Measurements from ENCODE around the gene SCFD1. TPM values are rescaled to one million over a fixed set of nuclear protein-coding genes. Genes with fewer than 3 reads are reported as not detected.
"Not testable (repeated sequence)": the region's sequence is repeated elsewhere in the genome, so short reads cannot be mapped to it uniquely, and the experiment has no call there.

SCFD1 gene
- total RNA-seq, 1 donor from 2014 or later = 111 TPM

GRCh38 chr14:30629432-30629831, 7.3 kb downstream of the SCFD1 start:
- not testable (repeated sequence) for H3K4me3 ChIP-seq (ENCODE audit: low read length in 3 of 3); H3K27me3 ChIP-seq (ENCODE audit: control insufficient read depth in 3 of 3, insufficient read depth in 3 of 3, low read length in 3 of 3); H3K9ac ChIP-seq (ENCODE audit: low read depth in 1 of 3, low read length in 3 of 3); H3K27ac ChIP-seq (ENCODE audit: low read depth, low read length); H3K4me1 ChIP-seq (ENCODE audit: control insufficient read depth in 3 of 3, insufficient read depth in 3 of 3, low read length in 3 of 3); H3K9me3 ChIP-seq (ENCODE audit: control insufficient read depth in 3 of 3, low read length in 3 of 3)
- peaks cover 1 to 12% (median 10%) of the 10 kb centered on the region in 3 donors for H3K36me3 ChIP-seq (ENCODE audit: control insufficient read depth in 3 of 3, insufficient read depth in 3 of 3, low read length in 3 of 3)

- Histone ChIP-seq H3K9ac (ENCODE audit: low read depth in 1 of 3, low read length in 3 of 3) (no peak overlapping the region), H3K36me3 (ENCODE audit: control insufficient read depth in 3 of 3, insufficient read depth in 3 of 3, low read length in 3 of 3) (peaks cover 3 to 19% (median 17%) of the 10 kb centered on the region in 3 donors), H3K27ac (ENCODE audit: low read depth, low read length) (no peak overlapping the region), H3K9me3 (ENCODE audit: control insufficient read depth in 3 of 3, low read length in 3 of 3) (no peaks in the 10 kb centered on the region), H3K4me1 (ENCODE audit: control insufficient read depth in 3 of 3, insufficient read depth in 3 of 3, low read length in 3 of 3) (peaks cover 3 to 9% (median 5%) of the 10 kb centered on the region in 3 donors), H3K4me3 (ENCODE audit: low read length in 3 of 3) (no peak overlapping the region), H3K27me3 (ENCODE audit: control insufficient read depth in 3 of 3, insufficient read depth in 3 of 3, low read length in 3 of 3) (no peaks in the 10 kb centered on the region)
Observed at GRCh38 chr14:30630248-30630647, 8.1 kb downstream of the SCFD1 start.

GRCh38 chr14:30632730-30633129, 10.6 kb downstream of the SCFD1 start:
- Histone ChIP-seq H3K36me3 (ENCODE audit: control insufficient read depth in 3 of 3, insufficient read depth in 3 of 3, low read length in 3 of 3) (peaks cover 3 to 23% (median 19%) of the 10 kb centered on the region in 3 donors), H3K27me3 (ENCODE audit: control insufficient read depth in 3 of 3, insufficient read depth in 3 of 3, low read length in 3 of 3) (no peaks in the 10 kb centered on the region), H3K27ac (ENCODE audit: low read depth, low read length) (no peak overlapping the region), H3K9me3 (ENCODE audit: control insufficient read depth in 3 of 3, low read length in 3 of 3) (no peaks in the 10 kb centered on the region), H3K4me1 (ENCODE audit: control insufficient read depth in 3 of 3, insufficient read depth in 3 of 3, low read length in 3 of 3) (no peaks in the 10 kb centered on the region), H3K9ac (ENCODE audit: low read depth in 1 of 3, low read length in 3 of 3) (no peak overlapping the region), H3K4me3 (ENCODE audit: low read length in 3 of 3) (no peak overlapping the region)

GRCh38 chr14:30638926-30639325, 16.8 kb downstream of the SCFD1 start:
- Histone ChIP-seq H3K27ac (ENCODE audit: low read depth, low read length) (no peak overlapping the region), H3K9me3 (ENCODE audit: control insufficient read depth in 3 of 3, low read length in 3 of 3) (no peaks in the 10 kb centered on the region), H3K36me3 (ENCODE audit: control insufficient read depth in 3 of 3, insufficient read depth in 3 of 3, low read length in 3 of 3) (peaks cover 3 to 26% (median 23%) of the 10 kb centered on the region in 3 donors), H3K4me1 (ENCODE audit: control insufficient read depth in 3 of 3, insufficient read depth in 3 of 3, low read length in 3 of 3) (no peaks in the 10 kb centered on the region), H3K9ac (ENCODE audit: low read depth in 1 of 3, low read length in 3 of 3) (no peak overlapping the region), H3K27me3 (ENCODE audit: control insufficient read depth in 3 of 3, insufficient read depth in 3 of 3, low read length in 3 of 3) (no peaks in the 10 kb centered on the region), H3K4me3 (ENCODE audit: low read length in 3 of 3) (no peak overlapping the region)

DNA sequence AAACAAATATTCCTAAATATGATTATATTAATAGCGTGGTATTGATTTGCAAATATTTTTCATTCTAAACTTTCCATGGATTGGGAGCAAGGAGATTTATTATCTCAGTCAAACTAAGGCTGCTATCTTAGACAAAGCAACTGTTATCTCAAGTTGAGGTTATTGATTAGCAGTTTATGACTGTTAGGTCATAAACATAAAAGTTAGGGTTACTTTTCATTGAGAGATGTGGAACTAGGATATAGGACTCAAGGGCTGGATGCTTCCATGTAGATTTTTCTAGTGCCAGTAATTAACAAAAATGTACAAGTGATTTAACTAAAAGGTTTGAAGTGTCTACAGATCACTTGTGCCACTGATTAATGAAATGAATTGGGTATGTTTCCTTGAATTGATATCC, 19.1 kb downstream of the SCFD1 start:
- Histone ChIP-seq H3K36me3 (ENCODE audit: control insufficient read depth in 3 of 3, insufficient read depth in 3 of 3, low read length in 3 of 3) (peaks cover 5 to 21% (median 19%) of the 10 kb centered on the region in 3 donors), H3K4me1 (ENCODE audit: control insufficient read depth in 3 of 3, insufficient read depth in 3 of 3, low read length in 3 of 3) (no peaks in the 10 kb centered on the region), H3K27ac (ENCODE audit: low read depth, low read length) (no peak overlapping the region)

GRCh38 chr14:30644462-30644861, 22.3 kb downstream of the SCFD1 start:
- H3K36me3 ChIP-seq (ENCODE audit: control insufficient read depth in 3 of 3, insufficient read depth in 3 of 3, low read length in 3 of 3) = peaks cover 5 to 19% (median 17%) of the 10 kb centered on the region in 3 donors

More for the DNA sequence above, 19.1 kb downstream of the SCFD1 start:
- Histone ChIP-seq H3K9ac (ENCODE audit: low read depth in 1 of 3, low read length in 3 of 3) (no peak overlapping the region), H3K4me3 (ENCODE audit: low read length in 3 of 3) (no peak overlapping the region), H3K9me3 (ENCODE audit: control insufficient read depth in 3 of 3, low read length in 3 of 3) (peaks cover 0 to 2% (median 2%) of the 10 kb centered on the region in 3 donors), H3K27me3 (ENCODE audit: control insufficient read depth in 3 of 3, insufficient read depth in 3 of 3, low read length in 3 of 3) (no peaks in the 10 kb centered on the region)

GRCh38 chr14:30645600-30645999, 23.5 kb downstream of the SCFD1 start:
- Histone ChIP-seq H3K9me3 (ENCODE audit: control insufficient read depth in 3 of 3, low read length in 3 of 3) (peaks cover 0 to 2% (median 2%) of the 10 kb centered on the region in 3 donors), H3K27ac (ENCODE audit: low read depth, low read length) (no peak overlapping the region), H3K36me3 (ENCODE audit: control insufficient read depth in 3 of 3, insufficient read depth in 3 of 3, low read length in 3 of 3) (peaks cover 7 to 20% (median 19%) of the 10 kb centered on the region in 3 donors), H3K27me3 (ENCODE audit: control insufficient read depth in 3 of 3, insufficient read depth in 3 of 3, low read length in 3 of 3) (no peaks in the 10 kb centered on the region), H3K4me3 (ENCODE audit: low read length in 3 of 3) (no peak overlapping the region), H3K9ac (ENCODE audit: low read depth in 1 of 3, low read length in 3 of 3) (no peak overlapping the region), H3K4me1 (ENCODE audit: control insufficient read depth in 3 of 3, insufficient read depth in 3 of 3, low read length in 3 of 3) (no peaks in the 10 kb centered on the region)

More at GRCh38 chr14:30644462-30644861, 22.3 kb downstream of the SCFD1 start:
- not testable (repeated sequence) for H3K9ac ChIP-seq (ENCODE audit: low read depth in 1 of 3, low read length in 3 of 3); H3K4me3 ChIP-seq (ENCODE audit: low read length in 3 of 3); H3K9me3 ChIP-seq (ENCODE audit: control insufficient read depth in 3 of 3, low read length in 3 of 3); H3K27ac ChIP-seq (ENCODE audit: low read depth, low read length); H3K27me3 ChIP-seq (ENCODE audit: control insufficient read depth in 3 of 3, insufficient read depth in 3 of 3, low read length in 3 of 3); H3K4me1 ChIP-seq (ENCODE audit: control insufficient read depth in 3 of 3, insufficient read depth in 3 of 3, low read length in 3 of 3)

DNA sequence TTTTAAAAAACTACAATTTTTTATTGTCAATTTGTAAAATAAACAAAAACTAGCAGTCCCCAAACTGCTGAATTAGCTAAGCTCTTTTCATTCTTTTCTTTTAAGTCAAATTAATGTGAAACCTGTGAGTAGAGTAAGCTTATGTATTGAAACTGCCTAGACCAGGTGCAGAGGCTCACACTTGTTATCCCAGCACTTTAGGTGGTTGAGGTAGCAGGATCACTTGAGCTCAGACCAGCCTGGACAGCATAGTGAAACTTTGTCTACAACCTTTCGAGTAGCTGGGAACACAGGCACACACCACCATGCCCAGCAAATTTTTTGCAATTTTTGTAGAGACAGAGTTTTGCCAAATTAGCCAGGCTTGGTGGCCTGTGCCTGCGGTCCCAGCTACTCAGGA, 26.4 kb downstream of the SCFD1 start:
- Histone ChIP-seq H3K4me3 (ENCODE audit: low read length in 3 of 3) (no peak overlapping the region), H3K36me3 (ENCODE audit: control insufficient read depth in 3 of 3, insufficient read depth in 3 of 3, low read length in 3 of 3) (peaks cover 14 to 32% (median 20%) of the 10 kb centered on the region in 3 donors), H3K27ac (ENCODE audit: low read depth, low read length) (no peak overlapping the region), H3K9ac (ENCODE audit: low read depth in 1 of 3, low read length in 3 of 3) (no peak overlapping the region), H3K27me3 (ENCODE audit: control insufficient read depth in 3 of 3, insufficient read depth in 3 of 3, low read length in 3 of 3) (no peaks in the 10 kb centered on the region), H3K4me1 (ENCODE audit: control insufficient read depth in 3 of 3, insufficient read depth in 3 of 3, low read length in 3 of 3) (no peaks in the 10 kb centered on the region), H3K9me3 (ENCODE audit: control insufficient read depth in 3 of 3, low read length in 3 of 3) (peaks cover 0 to 2% (median 2%) of the 10 kb centered on the region in 3 donors)

- peaks cover 18 to 44% (median 42%) of the 10 kb centered on the region in 3 donors for H3K36me3 ChIP-seq (ENCODE audit: control insufficient read depth in 3 of 3, insufficient read depth in 3 of 3, low read length in 3 of 3)
- no peak overlapping the region for H3K9ac ChIP-seq (ENCODE audit: low read depth in 1 of 3, low read length in 3 of 3)
Observed at GRCh38 chr14:30651937-30652336, 29.8 kb downstream of the SCFD1 start.

DNA sequence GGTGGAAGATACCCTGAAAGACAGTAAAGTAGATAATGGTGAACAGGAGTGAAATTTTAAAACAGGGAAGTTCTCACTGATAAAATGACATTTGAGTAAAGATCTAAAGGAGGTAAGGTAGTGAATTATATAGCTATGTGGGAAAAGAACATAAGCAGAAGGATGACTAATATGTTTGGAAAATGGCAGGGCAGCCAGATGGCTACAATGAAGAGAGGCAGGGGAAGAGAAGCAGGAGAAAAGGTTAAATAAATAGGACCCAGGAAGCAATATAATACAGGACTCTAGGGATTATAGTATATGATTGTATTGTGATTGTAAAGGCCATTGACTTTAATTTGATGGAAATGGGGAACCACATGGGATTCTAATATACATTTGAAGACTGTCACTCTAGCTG, 33.0 kb downstream of the SCFD1 start:
- no peak overlapping the region for H3K9ac ChIP-seq (ENCODE audit: low read depth in 1 of 3, low read length in 3 of 3)
- no peak overlapping the region for H3K4me3 ChIP-seq (ENCODE audit: low read length in 3 of 3)
- H3K9me3 ChIP-seq (ENCODE audit: control insufficient read depth in 3 of 3, low read length in 3 of 3) = no peaks in the 10 kb centered on the region
- H3K4me1 ChIP-seq (ENCODE audit: control insufficient read depth in 3 of 3, insufficient read depth in 3 of 3, low read length in 3 of 3) = no peaks in the 10 kb centered on the region
- H3K36me3 ChIP-seq (ENCODE audit: control insufficient read depth in 3 of 3, insufficient read depth in 3 of 3, low read length in 3 of 3) = peaks cover 17 to 51% (median 43%) of the 10 kb centered on the region in 3 donors
- H3K27me3 ChIP-seq (ENCODE audit: control insufficient read depth in 3 of 3, insufficient read depth in 3 of 3, low read length in 3 of 3) = no peaks in the 10 kb centered on the region
- no peak overlapping the region for H3K27ac ChIP-seq (ENCODE audit: low read depth, low read length)

More at GRCh38 chr14:30651937-30652336, 29.8 kb downstream of the SCFD1 start:
- Histone ChIP-seq H3K9me3 (ENCODE audit: control insufficient read depth in 3 of 3, low read length in 3 of 3) (no peaks in the 10 kb centered on the region), H3K27ac (ENCODE audit: low read depth, low read length) (no peak overlapping the region), H3K4me3 (ENCODE audit: low read length in 3 of 3) (no peak overlapping the region), H3K4me1 (ENCODE audit: control insufficient read depth in 3 of 3, insufficient read depth in 3 of 3, low read length in 3 of 3) (no peaks in the 10 kb centered on the region), H3K27me3 (ENCODE audit: control insufficient read depth in 3 of 3, insufficient read depth in 3 of 3, low read length in 3 of 3) (no peaks in the 10 kb centered on the region)

Data from skeletal muscle tissue (tissue), 4 donors.